Loucy (cell line): ENCODE results near the gene HEBP2.

Source experiments
- EZH2phosphoT487 ChIP-seq: fragments of 200-600 bp; IDR thresholded peaks from 2 replicates; pipeline ENCODE4 v1.6.1; 2018; ENCODE audit warnings: antibody characterized with exemption, mild to moderate bottlenecking, moderate library complexity, borderline replicate concordance
- TF ChIP-seq, protein P1 (sequence below): fragments of 200-600 bp; sonication (generic); conservative IDR thresholded peaks from 2 replicates; pipeline ENCODE4 v1.5.1; 2014; ENCODE audit warnings: mild to moderate bottlenecking, antibody characterized with exemption, low read length

GRCh38 chr6:138454981-138455706 lies 51.1 kb downstream of the HEBP2 start:
- TF ChIP-seq EZH2phosphoT487: no peak
- TF ChIP-seq, protein P1, sequence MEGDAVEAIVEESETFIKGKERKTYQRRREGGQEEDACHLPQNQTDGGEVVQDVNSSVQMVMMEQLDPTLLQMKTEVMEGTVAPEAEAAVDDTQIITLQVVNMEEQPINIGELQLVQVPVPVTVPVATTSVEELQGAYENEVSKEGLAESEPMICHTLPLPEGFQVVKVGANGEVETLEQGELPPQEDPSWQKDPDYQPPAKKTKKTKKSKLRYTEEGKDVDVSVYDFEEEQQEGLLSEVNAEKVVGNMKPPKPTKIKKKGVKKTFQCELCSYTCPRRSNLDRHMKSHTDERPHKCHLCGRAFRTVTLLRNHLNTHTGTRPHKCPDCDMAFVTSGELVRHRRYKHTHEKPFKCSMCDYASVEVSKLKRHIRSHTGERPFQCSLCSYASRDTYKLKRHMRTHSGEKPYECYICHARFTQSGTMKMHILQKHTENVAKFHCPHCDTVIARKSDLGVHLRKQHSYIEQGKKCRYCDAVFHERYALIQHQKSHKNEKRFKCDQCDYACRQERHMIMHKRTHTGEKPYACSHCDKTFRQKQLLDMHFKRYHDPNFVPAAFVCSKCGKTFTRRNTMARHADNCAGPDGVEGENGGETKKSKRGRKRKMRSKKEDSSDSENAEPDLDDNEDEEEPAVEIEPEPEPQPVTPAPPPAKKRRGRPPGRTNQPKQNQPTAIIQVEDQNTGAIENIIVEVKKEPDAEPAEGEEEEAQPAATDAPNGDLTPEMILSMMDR: no peak
